Kidney (tissue), 14 donors: ENCODE results near the gene C19orf12. TPM values are rescaled to one million over a fixed set of nuclear protein-coding genes. Genes with fewer than 3 reads are reported as not detected.

Experiments
- DNase-seq, 5 donors: peaks; one replicate each; pipeline ENCODE4 v3.0.0-alpha.2; 2013 to 2020
- FAIRE-seq: peaks from 2 replicates; lab custom pipeline; 2012; peaks lifted over from hg19 to GRCh38; lab: Jason Lieb, UNC
- H3K27ac ChIP-seq, 2 donors: one replicate each; pipeline ENCODE4 v1.7.0; 2013; ENCODE audit warnings: low read depth in 2 of 2, low read length in 2 of 2, inconsistent platforms in 1 of 2
- H3K27me3 ChIP-seq: one replicate; pipeline ENCODE4 v1.7.1; 2013; ENCODE audit warnings: low read length, inconsistent platforms; ENCODE audit not compliant: control insufficient read depth, insufficient read depth
- H3K36me3 ChIP-seq, 3 donors: one replicate each; pipeline versions ENCODE4 v1.7.0 to v1.7.1; 2013; ENCODE audit warnings: low read length in 3 of 3, control low read depth in 1 of 3, inconsistent platforms in 1 of 3; ENCODE audit not compliant: insufficient read depth in 3 of 3, control insufficient read depth in 2 of 3
- H3K4me1 ChIP-seq, 3 donors: one replicate each; pipeline versions ENCODE4 v1.7.0 to v1.7.1; 2013; ENCODE audit warnings: low read length in 3 of 3, inconsistent platforms in 1 of 3, low read depth in 1 of 3; ENCODE audit not compliant: control insufficient read depth in 2 of 3, insufficient read depth in 2 of 3
- H3K4me3 ChIP-seq, 3 donors: one replicate each; pipeline versions ENCODE4 v1.7.0 to v1.8.1; 2013; ENCODE audit warnings: low read length in 3 of 3, control low read depth in 1 of 3, inconsistent platforms in 1 of 3
- H3K9ac ChIP-seq, 3 donors: one replicate each; pipeline versions ENCODE4 v1.7.0 to v1.7.1; 2013; ENCODE audit warnings: low read length in 3 of 3, control low read depth in 1 of 3, inconsistent platforms in 1 of 3
- H3K9me3 ChIP-seq, 3 donors: one replicate each; pipeline versions ENCODE4 v1.7.0 to v1.7.1; 2013; ENCODE audit warnings: low read length in 3 of 3, control low read depth in 1 of 3, inconsistent platforms in 1 of 3; ENCODE audit not compliant: control insufficient read depth in 2 of 3, insufficient read depth in 1 of 3
- intact Hi-C: fragments of 100-400 bp; cut with DNase I; formaldehyde crosslinking; loops from one replicate; pipeline ENCODE4 v1.11.1; 2022
- polyA plus RNA-seq: library from polyadenylated mRNA; stranded (reverse); fragments of 350-450 nt; fragmentation: Illumina TruSeq; extraction: RNeasy Lipid Tissue Mini Kit (QIAGEN cat#74804); gene quantifications from one replicate; pipeline ENCODE4 v1.2.3, GENCODE V29; 2014; ENCODE audit warnings: low read depth, low replicate concordance; ENCODE audit not compliant: insufficient read depth
- total RNA-seq: library from RNA; stranded (reverse); fragmentation: NEBNext Ultra II Directional; extraction: Animal tissue kit (Norgen Biotek cat#: 25700); gene quantifications from one replicate; pipeline ENCODE4 v1.2.1, GENCODE V29; 2021
- TF ChIP-seq, protein P1 (sequence below): IDR thresholded peaks from 3 replicates; pipeline ENCODE4 v1.5.1; 2012; ENCODE audit warnings: mild to moderate bottlenecking, moderate library complexity, borderline replicate concordance; ENCODE audit not compliant: insufficient read depth; ENCODE audit errors: extremely low read depth
- donor health status: control.
- donor health status: control.
- donor health status: control.
- donor health status: control.
- donor health status: control.
- donor health status: DM: yes; HTN: yes; CAD: no.
- donor health status: Normal renal cell carcinoma (clear cell type).

Gene C19orf12
- total and polyA plus RNA-seq, 2 donors from 2014 or later, result 21.2 to 27.1 TPM

- H3K27ac ChIP-seq, result no peak overlapping the region
- H3K4me1 ChIP-seq, result peaks cover 0 to 6% (median 0%) of the 10 kb centered on the region in 3 donors
- FAIRE-seq (no peak), DNase-seq (peak in 1 of 5 donors; percentile 54)
- TF ChIP-seq, protein P1, sequence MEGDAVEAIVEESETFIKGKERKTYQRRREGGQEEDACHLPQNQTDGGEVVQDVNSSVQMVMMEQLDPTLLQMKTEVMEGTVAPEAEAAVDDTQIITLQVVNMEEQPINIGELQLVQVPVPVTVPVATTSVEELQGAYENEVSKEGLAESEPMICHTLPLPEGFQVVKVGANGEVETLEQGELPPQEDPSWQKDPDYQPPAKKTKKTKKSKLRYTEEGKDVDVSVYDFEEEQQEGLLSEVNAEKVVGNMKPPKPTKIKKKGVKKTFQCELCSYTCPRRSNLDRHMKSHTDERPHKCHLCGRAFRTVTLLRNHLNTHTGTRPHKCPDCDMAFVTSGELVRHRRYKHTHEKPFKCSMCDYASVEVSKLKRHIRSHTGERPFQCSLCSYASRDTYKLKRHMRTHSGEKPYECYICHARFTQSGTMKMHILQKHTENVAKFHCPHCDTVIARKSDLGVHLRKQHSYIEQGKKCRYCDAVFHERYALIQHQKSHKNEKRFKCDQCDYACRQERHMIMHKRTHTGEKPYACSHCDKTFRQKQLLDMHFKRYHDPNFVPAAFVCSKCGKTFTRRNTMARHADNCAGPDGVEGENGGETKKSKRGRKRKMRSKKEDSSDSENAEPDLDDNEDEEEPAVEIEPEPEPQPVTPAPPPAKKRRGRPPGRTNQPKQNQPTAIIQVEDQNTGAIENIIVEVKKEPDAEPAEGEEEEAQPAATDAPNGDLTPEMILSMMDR, result no peak
- H3K9me3 ChIP-seq, result no peaks in the 10 kb centered on the region
- no peaks in the 10 kb centered on the region for H3K27me3 ChIP-seq
- no peak overlapping the region for H3K9ac ChIP-seq
- H3K4me3 ChIP-seq, result no peak overlapping the region
- intact Hi-C loops, result no loop called here
- H3K36me3 ChIP-seq, result peaks cover 0 to 2% (median 0%) of the 10 kb centered on the region in 3 donors
Measured at GRCh38 chr19:29675650-29676186, 39.3 kb downstream of the C19orf12 start.

GRCh38 chr19:29675120-29675649, 39.9 kb downstream of the C19orf12 start:
- TF ChIP-seq, protein P1, result no peak
- H3K4me1 ChIP-seq, result peaks cover 0 to 6% (median 0%) of the 10 kb centered on the region in 3 donors
- no peaks in the 10 kb centered on the region for H3K9me3 ChIP-seq
- intact Hi-C loops, result no loop called here
- H3K27me3 ChIP-seq, result no peaks in the 10 kb centered on the region
- no peak overlapping the region for H3K9ac ChIP-seq
- H3K27ac ChIP-seq, result no peak overlapping the region
- peaks cover 0 to 2% (median 0%) of the 10 kb centered on the region in 3 donors for H3K36me3 ChIP-seq
- DNase-seq (peak in 1 of 5 donors; percentile 72), FAIRE-seq (no peak)
- no peak overlapping the region for H3K4me3 ChIP-seq

GRCh38 chr19:29674374-29675119, 40.5 kb downstream of the C19orf12 start:
- TF ChIP-seq, protein P1, result no peak
- Histone ChIP-seq H3K27ac (no peak overlapping the region), H3K36me3 (peaks cover 0 to 2% (median 0%) of the 10 kb centered on the region in 3 donors), H3K9ac (no peak overlapping the region), H3K9me3 (no peaks in the 10 kb centered on the region), H3K27me3 (no peaks in the 10 kb centered on the region), H3K4me1 (peaks cover 0 to 6% (median 0%) of the 10 kb centered on the region in 3 donors), H3K4me3 (no peak overlapping the region)
- peak in 2 of 5 donors; percentile 29 to 67 for DNase-seq
- intact Hi-C loops, result no loop called here
- no peak for FAIRE-seq
